Stimulated activated CD4-positive, alpha-beta T cell treated with anti-CD3 and anti-CD28 coated beads, Interleukin-1b, Interleukin-23, amount 100 ng/mL, for 24 hours (primary cell): Measurements from ENCODE around the gene AKT2.

Experiments used
- DNase-seq, 4 experiments: peaks; one replicate each; pipeline ENCODE4 v3.0.0-alpha.2; 2020; ENCODE audit warnings: low read depth in 4 of 4, low spot score in 1 of 4

Gene AKT2

GRCh38 chr19:40192758-40193586 is 92.2 kb downstream of the AKT2 start:
- DNase-seq, result no peak

DNA sequence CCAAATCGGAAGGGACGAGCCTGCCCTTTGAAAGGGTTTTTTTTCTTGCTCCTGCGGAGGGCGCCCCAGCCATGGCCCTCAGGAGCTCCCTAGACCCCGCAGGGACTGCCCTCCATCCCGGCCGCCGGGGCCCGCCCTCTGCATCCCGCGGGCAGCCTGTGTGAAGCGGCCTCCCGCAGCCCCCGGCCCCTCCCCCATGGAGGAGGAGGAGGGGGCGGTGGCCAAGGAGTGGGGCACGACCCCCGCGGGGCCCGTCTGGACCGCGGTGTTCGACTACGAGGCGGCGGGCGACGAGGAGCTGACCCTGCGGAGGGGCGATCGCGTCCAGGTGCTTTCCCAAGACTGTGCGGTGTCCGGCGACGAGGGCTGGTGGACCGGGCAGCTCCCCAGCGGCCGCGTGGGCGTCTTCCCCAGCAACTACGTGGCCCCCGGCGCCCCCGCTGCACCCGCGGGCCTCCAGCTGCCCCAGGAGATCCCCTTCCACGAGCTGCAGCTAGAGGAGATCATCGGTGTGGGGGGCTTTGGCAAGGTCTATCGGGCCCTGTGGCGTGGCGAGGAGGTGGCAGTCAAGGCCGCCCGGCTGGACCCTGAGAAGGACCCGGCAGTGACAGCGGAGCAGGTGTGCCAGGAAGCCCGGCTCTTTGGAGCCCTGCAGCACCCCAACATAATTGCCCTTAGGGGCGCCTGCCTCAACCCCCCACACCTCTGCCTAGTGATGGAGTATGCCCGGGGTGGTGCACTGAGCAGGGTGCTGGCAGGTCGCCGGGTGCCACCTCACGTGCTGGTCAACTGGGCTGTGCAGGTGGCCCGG is 93.1 kb downstream of the AKT2 start:
- peak in 1 of 4 experiments; percentile 15 for DNase-seq

DNA sequence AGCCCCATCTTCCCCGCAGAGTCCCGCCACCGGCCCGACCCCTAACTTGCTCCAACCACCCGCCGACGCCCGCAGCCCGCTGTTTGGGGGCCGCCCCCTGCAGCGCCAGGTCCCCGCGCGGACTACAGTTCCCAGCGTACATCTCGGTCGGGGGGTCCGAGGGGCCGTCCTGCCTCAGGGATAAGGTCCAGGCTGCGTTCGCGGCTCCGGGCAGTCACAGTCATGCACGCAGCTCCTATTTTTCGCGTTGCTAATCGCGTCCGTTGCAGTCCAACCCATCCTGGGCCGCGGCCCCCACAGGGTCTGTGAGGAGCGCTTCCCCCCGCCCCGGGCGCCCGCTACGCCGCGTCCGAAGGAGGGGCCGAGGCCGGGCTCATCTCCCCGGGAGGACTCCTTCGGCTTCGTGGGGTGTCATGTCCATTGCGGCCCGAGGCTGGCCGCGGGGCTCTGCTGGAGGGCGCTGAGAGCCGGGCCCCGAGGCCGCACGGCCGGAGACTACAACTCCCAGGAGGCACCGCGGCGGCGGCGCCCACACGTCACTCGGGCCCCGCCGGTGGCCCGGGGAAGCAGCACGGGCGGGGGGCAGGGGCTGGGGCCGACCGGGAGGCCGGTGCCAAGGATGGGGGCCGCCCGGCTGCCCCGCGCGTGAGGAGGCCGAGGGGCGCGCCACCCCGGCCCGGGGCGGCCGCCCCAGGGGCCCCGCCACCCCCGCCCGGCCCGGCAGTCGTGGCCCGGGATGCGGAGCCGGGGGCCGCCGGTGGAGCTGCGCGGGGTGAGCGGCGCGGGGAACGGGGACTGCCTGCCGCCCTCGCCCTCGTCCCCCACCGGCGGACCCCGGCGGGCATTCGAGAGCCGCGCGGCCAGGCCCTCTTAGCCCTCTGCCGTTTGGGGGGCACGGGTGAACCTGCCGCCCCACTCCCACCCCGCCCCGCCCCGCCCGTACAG is 94.0 kb downstream of the AKT2 start, which contains the start of gene MAP3K10:
Gene MAP3K10, plus strand, starts transcription at position 536 of the 945 bp plus-strand sequence. CDS start 606 bp downstream, outside the sequence.
- peak; percentile 52 to 77 (median 64) for DNase-seq

DNA sequence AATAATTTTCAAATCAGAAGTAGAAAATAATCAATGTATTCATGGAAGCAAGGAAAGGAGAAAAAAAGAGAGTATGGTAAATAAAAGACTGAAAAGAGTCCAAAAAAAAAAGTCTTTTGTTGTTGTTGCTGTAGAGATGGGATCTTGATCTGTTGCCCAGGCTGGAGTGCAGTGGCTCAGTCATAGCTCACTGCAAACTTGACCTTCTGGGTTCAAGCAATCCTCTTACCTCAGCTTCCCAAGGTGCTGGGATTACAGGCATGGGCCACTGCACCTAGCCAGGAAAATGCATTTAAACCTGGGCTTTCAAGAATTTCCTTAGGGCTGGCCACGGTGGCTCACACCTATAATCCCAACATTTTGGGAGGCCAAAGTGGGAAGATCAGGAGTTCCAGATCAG is 100.9 kb downstream of the AKT2 start:
- no peak for DNase-seq
